GM23338 (cell line): ENCODE results near the gene RAD18. TPM values are rescaled to one million over a fixed set of nuclear protein-coding genes. Genes with fewer than 3 reads are reported as not detected.

Experiments used
- ATAC-seq: fragments of 200-7000 bp; cut with Tn5 transposase; 3 replicates; pipeline ENCODE4 v1.9.1; 2020
- DNase-seq: peaks from one replicate; pipeline ENCODE4 v3.0.0-alpha.2; 2015; ENCODE audit warnings: low spot score
- H2AFZ ChIP-seq: fragments of 200-600 bp; sonication (generic); 2 replicates; pipeline ENCODE4 v1.8.0; 2016; ENCODE audit warnings: antibody characterized with exemption, mild to moderate bottlenecking, moderate library complexity
- H3F3A ChIP-seq: fragments of 200-600 bp; sonication (generic); replicated peaks from 2 replicates; pipeline ENCODE4 v1.8.0; 2017; ENCODE audit warnings: antibody characterized with exemption, mixed run types, low read depth
- H3K27ac ChIP-seq: fragments of 200-600 bp; sonication (generic); 2 replicates; pipeline ENCODE4 v1.6.1; 2016; ENCODE audit warnings: low read depth
- H3K27me3 ChIP-seq: fragments of 200-600 bp; sonication (generic); 2 replicates; pipeline ENCODE4 v1.8.0; 2016; ENCODE audit warnings: mild to moderate bottlenecking, mixed run types, moderate library complexity; ENCODE audit not compliant: insufficient read depth
- H3K36me3 ChIP-seq: fragments of 200-600 bp; sonication (generic); 2 replicates; pipeline ENCODE4 v1.8.0; 2016; ENCODE audit warnings: mild to moderate bottlenecking; ENCODE audit not compliant: insufficient read depth
- H3K4me1 ChIP-seq: fragments of 200-600 bp; sonication (generic); 2 replicates; pipeline ENCODE4 v1.8.0; 2016; ENCODE audit warnings: mild to moderate bottlenecking, moderate library complexity; ENCODE audit not compliant: insufficient read depth
- H3K4me2 ChIP-seq: fragments of 200-600 bp; sonication (generic); 2 replicates; pipeline ENCODE4 v1.7.1; 2017; ENCODE audit warnings: mixed run types
- H3K4me3 ChIP-seq: fragments of 200-600 bp; sonication (generic); 2 replicates; pipeline ENCODE4 v1.6.1; 2016; ENCODE audit warnings: mixed run types
- H3K79me2 ChIP-seq: fragments of 200-600 bp; sonication (generic); replicated peaks from 2 replicates; pipeline ENCODE4 v1.8.0; 2017; ENCODE audit warnings: mild to moderate bottlenecking; ENCODE audit not compliant: insufficient read depth
- H3K9me2 ChIP-seq: fragments of 200-600 bp; sonication (generic); 2 replicates; pipeline ENCODE4 v1.8.0; 2017; ENCODE audit not compliant: insufficient read depth
- H4K20me1 ChIP-seq: fragments of 200-600 bp; sonication (generic); replicated peaks from 2 replicates; pipeline ENCODE4 v1.8.0; 2017; ENCODE audit warnings: mild to moderate bottlenecking; ENCODE audit not compliant: insufficient read depth
- H3K27ac Mint-ChIP-seq: 2 replicates; pipeline ENCODE4 v1.8.0; 2020; ENCODE audit warnings: inconsistent platforms, mild to moderate bottlenecking, moderate library complexity, mixed read lengths
- H3K27me3 Mint-ChIP-seq: 3 replicates; pipeline ENCODE4 v1.8.0; 2022; ENCODE audit warnings: low read depth, mild to moderate bottlenecking, moderate library complexity, mixed read lengths, inconsistent platforms; ENCODE audit not compliant: insufficient read depth, poor library complexity
- H3K36me3 Mint-ChIP-seq: 3 replicates; pipeline ENCODE4 v1.8.0; 2021; ENCODE audit warnings: low read depth, mild to moderate bottlenecking, inconsistent platforms, moderate library complexity, mixed read lengths
- H3K4me1 Mint-ChIP-seq: 3 replicates; pipeline ENCODE4 v1.8.0; 2020; ENCODE audit warnings: mild to moderate bottlenecking, inconsistent platforms, mixed read lengths
- H3K4me3 Mint-ChIP-seq: 3 replicates; pipeline ENCODE4 v1.8.0; 2021; ENCODE audit warnings: moderate library complexity, mild to moderate bottlenecking, inconsistent platforms, mixed read lengths
- H3K9me3 Mint-ChIP-seq: 3 replicates; pipeline ENCODE4 v1.8.0; 2020; ENCODE audit warnings: moderate library complexity, mild to moderate bottlenecking, inconsistent platforms, mixed read lengths
- CREB1 ChIP-seq: fragments of 250-450 bp; sonication (Bioruptor Pico); IDR thresholded peaks from 2 replicates; pipeline ENCODE4 v1.5.0; 2020; ENCODE audit warnings: low read depth, mild to moderate bottlenecking, moderate library complexity
- CTCF ChIP-seq, 2 experiments: fragments of 200-600 bp in 1 of 2; sonication (generic) in 1 of 2; conservative IDR thresholded peaks; 2 replicates each; pipeline versions ENCODE4 v1.5.1 to v1.6.1; 2016 to 2017; ENCODE audit warnings: antibody characterized with exemption in 2 of 2, low read depth in 2 of 2, mild to moderate bottlenecking in 2 of 2, moderate library complexity in 1 of 2
- ETS1 ChIP-seq: IDR thresholded peaks from 2 replicates; pipeline ENCODE4 v1.6.1; 2016; ENCODE audit warnings: antibody characterized with exemption
- EZH2 ChIP-seq: fragments of 200-600 bp; sonication (generic); IDR thresholded peaks from one replicate; pipeline ENCODE4 v1.8.0; 2017; ENCODE audit warnings: antibody characterized with exemption, mild to moderate bottlenecking, low read depth; ENCODE audit not compliant: unreplicated experiment
- EZH2phosphoT487 ChIP-seq: fragments of 200-600 bp; sonication (generic); IDR thresholded peaks from one replicate; pipeline ENCODE4 v1.8.1; 2018; ENCODE audit warnings: antibody characterized with exemption; ENCODE audit not compliant: unreplicated experiment
- JUNB ChIP-seq: IDR thresholded peaks from one replicate; pipeline ENCODE4 v1.6.1; 2016; ENCODE audit warnings: antibody characterized with exemption; ENCODE audit not compliant: unreplicated experiment
- NANOG ChIP-seq: IDR thresholded peaks from 2 replicates; pipeline ENCODE4 v1.6.1; 2016; ENCODE audit warnings: antibody characterized with exemption, borderline replicate concordance
- POLR2AphosphoS5 ChIP-seq: IDR thresholded peaks from 2 replicates; pipeline ENCODE4 v1.6.1; 2016; ENCODE audit warnings: antibody characterized with exemption, low read depth
- REST ChIP-seq: IDR thresholded peaks from one replicate; pipeline ENCODE4 v1.6.1; 2018; ENCODE audit warnings: antibody characterized with exemption; ENCODE audit not compliant: unreplicated experiment
- STAT1 ChIP-seq: IDR thresholded peaks from one replicate; pipeline ENCODE4 v1.6.1; 2016; ENCODE audit warnings: antibody characterized with exemption; ENCODE audit not compliant: unreplicated experiment
- ZNF114 ChIP-seq: fragments of 250-450 bp; sonication (Bioruptor Pico); IDR thresholded peaks from 2 replicates; pipeline ENCODE4 v1.5.0; 2020; ENCODE audit warnings: mild to moderate bottlenecking, moderate library complexity
- ZNF331 ChIP-seq: fragments of 250-450 bp; sonication (Bioruptor Pico); IDR thresholded peaks from 2 replicates; pipeline ENCODE4 v1.5.0; 2020; ENCODE audit warnings: low read depth, mild to moderate bottlenecking, moderate library complexity
- ZNF462 ChIP-seq: fragments of 250-450 bp; sonication (Bioruptor Pico); IDR thresholded peaks from 2 replicates; pipeline ENCODE4 v1.5.0; 2020; ENCODE audit warnings: mild to moderate bottlenecking, moderate library complexity
- polyA plus RNA-seq: library from polyadenylated mRNA; unstranded; fragments of >200 nt; fragmentation: Nextera tagmentation; extraction: Ambion mirVana; gene quantifications from 2 replicates; pipeline ENCODE4 v1.2.1, GENCODE V29; 2016
- total RNA-seq: library from RNA; depleted of rRNA; stranded (reverse); fragments of >200 nt; shearing (Covaris generic); gene quantifications from 2 replicates; pipeline ENCODE4 v1.2.3, GENCODE V29; 2014

RAD18 gene
- total and polyA plus RNA-seq, 2 experiments from 2014 or later = 25.4 to 40.1 TPM

GRCh38 chr3:8888301-8888915 lies 74.9 kb downstream of the RAD18 start:
- H3K4me2 ChIP-seq = no peak overlapping the region
- Mint-ChIP-seq H3K36me3 (peaks cover 21% of the 10 kb centered on the region), H3K27ac (peak overlapping the region; percentile 28; the same call in 1 of the 2 replicates), H3K4me3 (no peak overlapping the region), H3K27me3 (peaks cover 2% of the 10 kb centered on the region), H3K9me3 (no peaks in the 10 kb centered on the region; the same call in 2 of the 3 replicates), H3K4me1 (no peaks in the 10 kb centered on the region)
- H4K20me1 ChIP-seq = peaks cover 6% of the 10 kb centered on the region; the same call in 1 of the 2 replicates
- no peaks in the 10 kb centered on the region for H3K9me2 ChIP-seq
- H3K27ac ChIP-seq = no peak overlapping the region; the same call in 1 of the 2 replicates
- H2AFZ ChIP-seq = no peak overlapping the region
- no peak for DNase-seq
- ATAC-seq = no peak
- no peaks in the 10 kb centered on the region for H3K79me2 ChIP-seq
- 0 out of 2 replicates have a peak, but pooled peaks cover 4% of the 10 kb centered on the region for H3K4me1 ChIP-seq
- no peaks in the 10 kb centered on the region for H3F3A ChIP-seq
- TF ChIP-seq EZH2phosphoT487 (no peak), CREB1 (CRISPR knock-in tag) (no peak), STAT1 (no peak), NANOG (no peak), POLR2AphosphoS5 (no peak), EZH2 (no peak), ZNF114 (CRISPR knock-in tag) (no peak), ETS1 (no peak), REST (no peak), JUNB (no peak), ZNF331 (CRISPR knock-in tag) (no peak), CTCF (conservative IDR thresholded peaks at IDR 0.05; ENCODE audit: low read depth in 2 of 2) (no peak), ZNF462 (CRISPR knock-in tag) (no peak)
- H3K4me3 ChIP-seq = no peak overlapping the region
- no peaks in the 10 kb centered on the region for H3K27me3 ChIP-seq
- H3K36me3 ChIP-seq = peaks cover 13% of the 10 kb centered on the region; the same call in 1 of the 2 replicates
